Panc1 (cell line): Measurements from ENCODE around the gene APOA5. TPM values are rescaled to one million over a fixed set of nuclear protein-coding genes. Genes with fewer than 3 reads are reported as not detected.
"Not testable (repeated sequence)": the region's sequence is repeated elsewhere in the genome, so short reads cannot be mapped to it uniquely, and the experiment has no call there.

ENCODE experiments used
- ATAC-seq: fragments of 200-7000 bp; cut with Tn5 transposase; 2 replicates; pipeline ENCODE4 v1.9.1; 2020; ENCODE audit warnings: mild to moderate bottlenecking, moderate library complexity
- BruUV-seq: library from RNA; stranded (reverse); fragments of 400-500 nt; replicated peaks from 2 replicates; lab custom pipeline; 2021; lab: Mats Ljungman, UMichigan
- CTCF ChIA-PET: fragments of 300-600 bp; sonication (Branson Sonifier 250); formaldehyde crosslinking; loops from one replicate; lab custom pipeline; 2022; ENCODE audit warnings: antibody characterized with exemption; lab: Charles Lee
- POLR2A ChIA-PET: fragments of 300-600 bp; sonication (Branson Sonifier 250); formaldehyde crosslinking; loops from one replicate; lab custom pipeline; 2022; ENCODE audit warnings: antibody characterized with exemption; lab: Charles Lee
- DNase-seq: peaks from one replicate; pipeline ENCODE4 v3.0.0-alpha.2; 2010; ENCODE audit warnings: low read depth, low spot score
- H3K27ac ChIP-seq: 2 replicates; pipeline ENCODE4 v1.5.1; 2011; ENCODE audit warnings: mild to moderate bottlenecking, low read length, inconsistent platforms
- H3K27me3 ChIP-seq: fragments of 200-500 bp; sonication (Bioruptor generic); 2 replicates; pipeline ENCODE4 v1.6.0; 2014; ENCODE audit warnings: low read length, inconsistent platforms; ENCODE audit not compliant: control insufficient read depth, insufficient read depth
- H3K36me3 ChIP-seq: fragments of 200-500 bp; sonication (Bioruptor generic); 2 replicates; pipeline ENCODE4 v1.5.1; 2014; ENCODE audit warnings: inconsistent platforms, mild to moderate bottlenecking, low read length, moderate library complexity; ENCODE audit not compliant: control insufficient read depth, insufficient read depth
- H3K4me1 ChIP-seq: 2 replicates; pipeline ENCODE4 v1.5.1; 2011; ENCODE audit warnings: inconsistent platforms, mild to moderate bottlenecking, low read length, moderate library complexity; ENCODE audit not compliant: control insufficient read depth, insufficient read depth
- H3K4me3 ChIP-seq, 2 experiments: 2 replicates each; pipeline ENCODE4 v1.5.1; 2011 to 2012; ENCODE audit warnings: low read depth in 2 of 2, low read length in 2 of 2, mild to moderate bottlenecking in 2 of 2, inconsistent platforms in 1 of 2, moderate library complexity in 1 of 2
- H3K9me3 ChIP-seq: fragments of 200-500 bp; sonication (Bioruptor generic); 2 replicates; pipeline ENCODE4 v1.5.1; 2014; ENCODE audit warnings: low read depth, mild to moderate bottlenecking, inconsistent platforms, low read length, moderate library complexity; ENCODE audit not compliant: control insufficient read depth, insufficient read depth
- CTCF ChIP-seq: fragments of 450-650 bp; IDR thresholded peaks from 2 replicates; pipeline ENCODE4 v1.5.1; 2017; ENCODE audit warnings: mild to moderate bottlenecking
- POLR2AphosphoS5 ChIP-seq: IDR thresholded peaks from 2 replicates; pipeline ENCODE4 v1.6.1; 2012; ENCODE audit warnings: mild to moderate bottlenecking, low read depth, low read length, moderate library complexity
- REST ChIP-seq, 2 experiments: IDR thresholded peaks; 2 replicates each; pipeline ENCODE4 v1.6.1; 2011 to 2012; ENCODE audit warnings: low read depth in 2 of 2, control low read depth in 1 of 2, low read length in 1 of 2, mild to moderate bottlenecking in 1 of 2, moderate library complexity in 1 of 2; ENCODE audit not compliant: insufficient read depth in 1 of 2
- SIN3A ChIP-seq: IDR thresholded peaks from 2 replicates; pipeline ENCODE4 v1.6.1; 2012; ENCODE audit warnings: low read depth, mild to moderate bottlenecking, low read length, moderate library complexity, borderline replicate concordance; ENCODE audit not compliant: insufficient read depth
- TCF7L2 ChIP-seq: IDR thresholded peaks from 2 replicates; pipeline ENCODE4 v1.6.1; 2011; ENCODE audit warnings: mild to moderate bottlenecking, low read depth, low read length, inconsistent platforms
- in situ Hi-C: cut with HindIII; loops from 2 replicates; pipeline ENCODE4 v1.10.0; 2016; ENCODE audit warnings: low sequenced_read_pairs, low pct_unique_long_range_greater_than_20kb
- intact Hi-C: fragments of 100-400 bp; cut with micrococcal nuclease; formaldehyde crosslinking; loops from one replicate; pipeline ENCODE4 v1.10.0; 2022; ENCODE audit not compliant: unreplicated experiment
- total RNA-seq: library from RNA; stranded (reverse); gene quantifications from one replicate; pipeline ENCODE4 v1.2.1, GENCODE V29; 2021; ENCODE audit not compliant: unreplicated experiment

APOA5 gene
- total RNA-seq, 1 experiment from 2014 or later, result 0.39 TPM

- peak; percentile 92 for ATAC-seq
- no peaks in the 10 kb centered on the region for H3K9me3 ChIP-seq
- peaks cover 4% of the 10 kb centered on the region; the same call in 1 of the 2 replicates for H3K4me1 ChIP-seq
- peak overlapping the region; percentile 13; the same call in 1 of the 2 replicates for H3K27ac ChIP-seq
- H3K4me3 ChIP-seq, result peak overlapping the region; percentile 31 to 58
- H3K36me3 ChIP-seq, result no peaks in the 10 kb centered on the region
- CTCF ChIA-PET, result interaction anchor here (0.6 to 3.0 kb wide), 9 partner anchors 11 to 241 kb away, joined by 3 to 76 read pairs (median 4); partner anchors contain the start of genes APOA4 and APOA5
- intact Hi-C loops (loop anchor here (5.0 kb wide), 1 partner anchor 44 kb away; the partner anchor contains the start of gene APOA5), in situ Hi-C loops (no loop called here)
- BruUV-seq, result no TSS peak
- TF ChIP-seq CTCF, result peak; percentile 95
- TF ChIP-seq POLR2AphosphoS5, result no peak
- TF ChIP-seq SIN3A, result no peak
- POLR2A ChIA-PET, result interaction anchor here (0.6 to 1.0 kb wide), 4 partner anchors 13 to 334 kb away, joined by 3 to 7 read pairs (median 3); partner anchors contain the start of gene APOA4
- DNase-seq, result peak; percentile 53
- no peaks in the 10 kb centered on the region for H3K27me3 ChIP-seq
These were observed 44.3 kb upstream of the APOA5 start for GRCh38 chr11:116835791-116836631.

GRCh38 chr11:116835042-116835772 is 43.5 kb upstream of the APOA5 start:
- in situ Hi-C loops (no loop called here), intact Hi-C loops (loop anchor here (5.0 kb wide), 1 partner anchor 43 kb away; the partner anchor contains the start of gene APOA5)
- TF ChIP-seq SIN3A (no peak), POLR2AphosphoS5 (no peak), CTCF (no peak), TCF7L2 (no peak), REST (IDR thresholded peaks at IDR 0.05; ENCODE audit: insufficient read depth in 1 of 2, low read depth in 2 of 2, low read length in 1 of 2) (no peak)
- H3K9me3 ChIP-seq, result no peaks in the 10 kb centered on the region
- no TSS peak for BruUV-seq
- H3K4me1 ChIP-seq, result peaks cover 4% of the 10 kb centered on the region; the same call in 1 of the 2 replicates
- CTCF ChIA-PET, result interaction anchor here (0.5 to 3.0 kb wide), 11 partner anchors 12 to 242 kb away, joined by 3 to 76 read pairs (median 4); partner anchors contain the start of genes APOA4 and APOA5
- ATAC-seq (peak; percentile 1; the same call in 1 of the 2 replicates), DNase-seq (no peak)
- POLR2A ChIA-PET, result interaction anchor here (0.6 to 1.0 kb wide), 4 partner anchors 12 to 335 kb away, joined by 3 to 7 read pairs (median 3); partner anchors contain the start of gene APOA4
- H3K36me3 ChIP-seq, result no peaks in the 10 kb centered on the region
- peak overlapping the region; percentile 31 to 58 for H3K4me3 ChIP-seq
- H3K27ac ChIP-seq, result peak overlapping the region; percentile 13; the same call in 1 of the 2 replicates
- H3K27me3 ChIP-seq, result no peaks in the 10 kb centered on the region

GRCh38 chr11:116834535-116835041 is 42.9 kb upstream of the APOA5 start:
- BruUV-seq, DNase-seq, in situ Hi-C loops, POLR2A ChIA-PET, ATAC-seq, H3K36me3 ChIP-seq, H3K9me3 ChIP-seq, H3K27ac ChIP-seq, H3K27me3 ChIP-seq, H3K4me3 ChIP-seq, H3K4me1 ChIP-seq: not testable (repeated sequence)
- CTCF ChIA-PET, result interaction anchor here (0.5 to 0.7 kb wide), 4 partner anchors 17 to 134 kb away, joined by 3 to 10 read pairs (median 6); no protein-coding TSS in a partner anchor
- intact Hi-C loops, result loop anchor here (5.0 kb wide), 1 partner anchor 42 kb away; the partner anchor contains the start of gene APOA5
